CD8-positive, alpha-beta memory T cell (primary cell): ENCODE measurements around the gene ANAPC2. TPM values are rescaled to one million over a fixed set of nuclear protein-coding genes. Genes with fewer than 3 reads are reported as not detected.
A peak's percentile ranks its signal among the peaks of the same experiment; 100 is the strongest.

Experiments used
- CTCF ChIA-PET: fragments of 350-600 bp; sonication (Branson Sonifier 250); formaldehyde crosslinking; loops from one replicate; lab custom pipeline; 2021; ENCODE audit warnings: antibody characterized with exemption; lab: Charles Lee
- POLR2A ChIA-PET: fragments of 350-600 bp; sonication (Branson Sonifier 250); formaldehyde crosslinking; loops from one replicate; lab custom pipeline; 2021; ENCODE audit warnings: antibody characterized with exemption; lab: Charles Lee
- DNase-seq, 5 donors: peaks; one replicate each; pipeline versions ENCODE4 v3.0.0 to v3.0.0-alpha.2; 2020 to 2022; ENCODE audit warnings: mixed read lengths in 1 of 5
- H3K27ac ChIP-seq: one replicate; pipeline ENCODE4 v1.7.0; 2013; ENCODE audit warnings: low read depth, mild to moderate bottlenecking, low read length, moderate library complexity
- H3K27me3 ChIP-seq: 2 replicates; pipeline ENCODE4 v1.7.0; 2013; ENCODE audit warnings: low read length, mild to moderate bottlenecking; ENCODE audit not compliant: insufficient read depth, poor library complexity, severe bottlenecking
- H3K36me3 ChIP-seq: 2 replicates; pipeline ENCODE4 v1.7.0; 2013; ENCODE audit warnings: mild to moderate bottlenecking, low read length, moderate library complexity; ENCODE audit not compliant: insufficient read depth
- H3K4me1 ChIP-seq: 2 replicates; pipeline ENCODE4 v1.7.0; 2013; ENCODE audit warnings: mild to moderate bottlenecking, low read length, moderate library complexity; ENCODE audit not compliant: insufficient read depth
- H3K4me3 ChIP-seq: 2 replicates; pipeline ENCODE4 v1.7.0; 2013; ENCODE audit warnings: mild to moderate bottlenecking, low read length
- H3K9me3 ChIP-seq: 2 replicates; pipeline ENCODE4 v1.7.0; 2013; ENCODE audit warnings: mild to moderate bottlenecking, low read length
- H3K27ac Mint-ChIP-seq, 8 donors: one replicate each; pipeline ENCODE4 v1.8.0; 2020 to 2021; ENCODE audit warnings: mixed read lengths in 8 of 8, mild to moderate bottlenecking in 6 of 8, inconsistent platforms in 3 of 8, moderate library complexity in 3 of 8
- H3K27me3 Mint-ChIP-seq, 2 donors: one replicate each; pipeline ENCODE4 v1.8.0; 2020 to 2021; ENCODE audit warnings: mixed read lengths in 2 of 2, mild to moderate bottlenecking in 1 of 2, moderate library complexity in 1 of 2
- H3K36me3 Mint-ChIP-seq, 3 donors: one replicate each; pipeline ENCODE4 v1.8.0; 2020 to 2021; ENCODE audit warnings: mixed read lengths in 3 of 3, inconsistent platforms in 1 of 3, mild to moderate bottlenecking in 1 of 3
- H3K4me1 Mint-ChIP-seq, 3 donors: one replicate each; pipeline ENCODE4 v1.8.0; 2020 to 2021; ENCODE audit warnings: mixed read lengths in 3 of 3, inconsistent platforms in 1 of 3, mild to moderate bottlenecking in 1 of 3
- H3K4me3 Mint-ChIP-seq, 7 donors: one replicate each; pipeline ENCODE4 v1.8.0; 2020 to 2021; ENCODE audit warnings: mixed read lengths in 7 of 7, mild to moderate bottlenecking in 6 of 7, moderate library complexity in 4 of 7, inconsistent platforms in 2 of 7
- H3K9me3 Mint-ChIP-seq, 5 donors: one replicate each; pipeline ENCODE4 v1.8.0; 2020 to 2022; ENCODE audit warnings: mixed read lengths in 5 of 5, mild to moderate bottlenecking in 3 of 5, moderate library complexity in 2 of 5, inconsistent platforms in 1 of 5
- polyA plus RNA-seq: library from polyadenylated mRNA; unstranded; fragments of 300-500 nt; fragmentation: Illumina TruSeq; gene quantifications from one replicate; pipeline ENCODE4 v1.2.3, GENCODE V29; 2021
- total RNA-seq, 2 experiments: library from RNA; stranded (reverse); gene quantifications; one replicate each; pipeline ENCODE4 v1.2.3, GENCODE V29; 2021

The ANAPC2 gene
- total and polyA plus RNA-seq, 3 experiments from 2014 or later: 5.4 to 57.0 (median 50.2) TPM

DNA sequence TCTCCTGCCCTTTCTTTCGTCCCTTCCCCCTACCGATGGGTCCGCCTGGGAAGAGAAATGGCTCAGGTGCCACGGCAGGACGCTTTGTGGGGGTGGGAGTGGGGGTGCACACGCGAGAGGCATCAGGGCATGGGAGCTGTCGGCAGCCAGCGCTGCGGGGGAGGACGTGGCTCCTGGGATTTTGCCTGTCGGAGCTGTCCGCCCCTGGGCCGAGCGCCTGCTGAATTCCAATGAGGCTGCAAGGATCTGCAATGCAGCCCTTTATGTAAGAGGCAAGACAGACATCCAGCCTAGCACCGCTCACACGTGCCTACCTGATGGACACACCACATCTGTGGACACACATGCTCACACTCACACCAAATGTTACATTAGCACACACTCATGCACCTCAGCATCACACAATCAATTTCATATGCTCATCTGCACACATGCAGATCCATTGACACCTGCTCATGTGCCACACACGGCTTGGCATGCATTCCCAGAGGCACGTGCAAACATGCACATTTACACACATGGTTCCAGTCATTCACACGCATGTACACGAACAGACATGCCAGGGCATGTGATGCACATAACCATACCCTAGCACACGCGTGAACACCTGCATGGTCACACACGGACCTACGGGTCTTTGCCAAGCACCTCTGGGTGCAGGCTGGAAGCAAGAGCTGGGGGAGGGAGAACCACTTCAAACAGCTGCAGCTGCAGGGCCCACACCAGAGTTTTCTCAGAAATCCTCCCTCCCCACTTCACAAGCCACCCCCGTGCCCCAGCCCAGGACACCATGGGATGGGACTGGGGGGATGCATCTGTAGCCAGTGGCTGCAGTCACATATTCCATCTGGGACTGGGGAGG, 48.0 kb downstream of the ANAPC2 start:
- Histone ChIP-seq H3K4me3 (no peak overlapping the region), H3K9me3 (no peaks in the 10 kb centered on the region), H3K4me1 (no peaks in the 10 kb centered on the region), H3K27me3 (peaks cover 51% of the 10 kb centered on the region), H3K36me3 (no peaks in the 10 kb centered on the region), H3K27ac (no peak overlapping the region)
- peaks cover 56 to 60% of the 10 kb centered on the region in 2 donors for H3K27me3 Mint-ChIP-seq
- POLR2A ChIA-PET: no interaction called here
- H3K4me1 Mint-ChIP-seq: peaks cover 0 to 4% (median 0%) of the 10 kb centered on the region in 3 donors
- DNase-seq: no peak
- H3K27ac Mint-ChIP-seq: peak overlapping the region in 1 of 8 donors; percentile 2
- H3K9me3 Mint-ChIP-seq: peaks cover 0 to 6% (median 0%) of the 10 kb centered on the region in 5 donors
- CTCF ChIA-PET: interaction anchor here (1.0 kb wide), 1 partner anchor 13 kb away, joined by 4 read pairs; no protein-coding TSS in a partner anchor
- peak overlapping the region in 2 of 7 donors; percentile 5 to 51 for H3K4me3 Mint-ChIP-seq
- peaks cover 0 to 8% (median 0%) of the 10 kb centered on the region in 3 donors for H3K36me3 Mint-ChIP-seq

DNA sequence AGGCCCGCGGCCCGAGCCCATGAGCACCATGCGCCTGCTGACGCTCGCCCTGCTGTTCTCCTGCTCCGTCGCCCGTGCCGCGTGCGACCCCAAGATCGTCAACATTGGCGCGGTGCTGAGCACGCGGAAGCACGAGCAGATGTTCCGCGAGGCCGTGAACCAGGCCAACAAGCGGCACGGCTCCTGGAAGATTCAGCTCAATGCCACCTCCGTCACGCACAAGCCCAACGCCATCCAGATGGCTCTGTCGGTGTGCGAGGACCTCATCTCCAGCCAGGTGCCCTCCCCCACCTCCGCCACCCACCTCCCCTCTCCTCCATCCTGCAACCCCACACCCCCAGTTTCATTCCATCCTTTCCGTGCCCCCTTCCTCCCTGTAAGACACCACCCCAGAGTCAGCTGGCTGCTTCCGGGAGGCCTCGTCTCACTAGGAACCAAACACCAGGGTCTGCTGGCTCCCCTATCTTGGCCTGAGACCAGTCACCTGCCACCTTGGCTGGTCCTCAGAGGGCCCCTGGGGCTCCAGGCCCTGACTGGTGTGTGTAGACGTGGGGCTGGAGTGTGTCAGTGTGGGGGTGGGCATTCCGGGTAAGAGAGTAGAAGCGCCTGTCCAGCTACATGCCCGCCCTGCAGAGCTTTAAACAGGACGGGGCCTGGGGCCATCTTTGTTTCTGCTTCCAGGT, 48.8 kb downstream of the ANAPC2 start:
- H3K4me1 Mint-ChIP-seq: peaks cover 0 to 4% (median 0%) of the 10 kb centered on the region in 3 donors
- peaks cover 0 to 8% (median 0%) of the 10 kb centered on the region in 3 donors for H3K36me3 Mint-ChIP-seq
- Histone ChIP-seq H3K4me3 (no peak overlapping the region), H3K9me3 (no peaks in the 10 kb centered on the region), H3K36me3 (no peaks in the 10 kb centered on the region), H3K27ac (no peak overlapping the region), H3K4me1 (no peaks in the 10 kb centered on the region), H3K27me3 (peaks cover 51% of the 10 kb centered on the region)
- no peak for DNase-seq
- H3K4me3 Mint-ChIP-seq: no peak overlapping the region
- ChIA-PET POLR2A (no interaction called here), CTCF (no interaction called here)
- H3K27me3 Mint-ChIP-seq: peaks cover 56 to 60% of the 10 kb centered on the region in 2 donors
- H3K9me3 Mint-ChIP-seq: peaks cover 0 to 6% (median 0%) of the 10 kb centered on the region in 5 donors
- H3K27ac Mint-ChIP-seq: no peak overlapping the region

GRCh38 chr9:137138722-137139467, 49.5 kb downstream of the ANAPC2 start, which contains the start of gene GRIN1:
Gene GRIN1 (plus strand): TSS chr9:137139154. CDS start chr9:137139487, 333 bp downstream.
- H3K36me3 Mint-ChIP-seq: peaks cover 0 to 8% (median 0%) of the 10 kb centered on the region in 3 donors
- peaks cover 0 to 4% (median 0%) of the 10 kb centered on the region in 3 donors for H3K4me1 Mint-ChIP-seq
- Histone ChIP-seq H3K27me3 (peaks cover 51% of the 10 kb centered on the region), H3K4me1 (no peaks in the 10 kb centered on the region), H3K36me3 (no peaks in the 10 kb centered on the region), H3K27ac (no peak within 1 kb of the TSS), H3K4me3 (no peak within 1 kb of the TSS), H3K9me3 (no peaks in the 10 kb centered on the region)
- ChIA-PET CTCF (no interaction called here), POLR2A (no interaction called here)
- peaks cover 0 to 6% (median 0%) of the 10 kb centered on the region in 5 donors for H3K9me3 Mint-ChIP-seq
- DNase-seq: peak in 3 of 5 donors; percentile 34 to 46 (median 35)
- no peak within 1 kb of the TSS for H3K27ac Mint-ChIP-seq
- peaks cover 59 to 62% of the 10 kb centered on the region in 2 donors for H3K27me3 Mint-ChIP-seq
- H3K4me3 Mint-ChIP-seq: no peak within 1 kb of the TSS

- no peak overlapping the region for H3K27ac Mint-ChIP-seq
- H3K36me3 ChIP-seq: no peaks in the 10 kb centered on the region
- DNase-seq: no peak
- H3K9me3 ChIP-seq: no peaks in the 10 kb centered on the region
- H3K27ac ChIP-seq: no peak overlapping the region
- H3K27me3 Mint-ChIP-seq: peaks cover 63 to 64% of the 10 kb centered on the region in 2 donors
- peaks cover 0 to 8% (median 0%) of the 10 kb centered on the region in 3 donors for H3K36me3 Mint-ChIP-seq
- H3K4me1 Mint-ChIP-seq: peaks cover 0 to 4% (median 0%) of the 10 kb centered on the region in 3 donors
- H3K4me1 ChIP-seq: no peaks in the 10 kb centered on the region
- ChIA-PET POLR2A (no interaction called here), CTCF (no interaction called here)
- peaks cover 49% of the 10 kb centered on the region for H3K27me3 ChIP-seq
- H3K4me3 ChIP-seq: no peak overlapping the region
- no peak overlapping the region for H3K4me3 Mint-ChIP-seq
- H3K9me3 Mint-ChIP-seq: peaks cover 0 to 6% (median 0%) of the 10 kb centered on the region in 5 donors
Observed at GRCh38 chr9:137138058-137138721, 50.2 kb downstream of the ANAPC2 start.

- CTCF ChIA-PET: interaction anchor here (1.1 kb wide), 1 partner anchor 100 kb away, joined by 3 read pairs; no protein-coding TSS in a partner anchor
- H3K27me3 Mint-ChIP-seq: peaks cover 60 to 64% of the 10 kb centered on the region in 2 donors
Observed at GRCh38 chr9:137136881-137137607, 51.3 kb downstream of the ANAPC2 start.

GRCh38 chr9:137136261-137136880, 52.0 kb downstream of the ANAPC2 start:
- ChIA-PET CTCF (interaction anchor here (1.1 kb wide), 1 partner anchor 100 kb away, joined by 3 read pairs; no protein-coding TSS in a partner anchor), POLR2A (no interaction called here)
- Histone ChIP-seq H3K27me3 (peaks cover 40% of the 10 kb centered on the region), H3K9me3 (no peaks in the 10 kb centered on the region), H3K27ac (no peak overlapping the region), H3K4me1 (no peaks in the 10 kb centered on the region), H3K4me3 (no peak overlapping the region), H3K36me3 (no peaks in the 10 kb centered on the region)
- Mint-ChIP-seq H3K27ac (peak overlapping the region in 1 of 8 donors; percentile 9), H3K4me3 (no peak overlapping the region), H3K9me3 (peaks cover 0 to 6% (median 0%) of the 10 kb centered on the region in 5 donors), H3K36me3 (peaks cover 0 to 3% (median 0%) of the 10 kb centered on the region in 3 donors), H3K27me3 (peaks cover 53 to 60% of the 10 kb centered on the region in 2 donors), H3K4me1 (peaks cover 0 to 4% (median 0%) of the 10 kb centered on the region in 3 donors)
- no peak for DNase-seq

More at GRCh38 chr9:137136881-137137607, 51.3 kb downstream of the ANAPC2 start:
- POLR2A ChIA-PET: no interaction called here
- Histone ChIP-seq H3K9me3 (no peaks in the 10 kb centered on the region), H3K27ac (no peak overlapping the region), H3K27me3 (peaks cover 47% of the 10 kb centered on the region), H3K4me1 (no peaks in the 10 kb centered on the region), H3K4me3 (no peak overlapping the region), H3K36me3 (no peaks in the 10 kb centered on the region)
- peaks cover 0 to 4% (median 0%) of the 10 kb centered on the region in 3 donors for H3K4me1 Mint-ChIP-seq
- H3K36me3 Mint-ChIP-seq: peaks cover 0 to 3% (median 0%) of the 10 kb centered on the region in 3 donors
- H3K9me3 Mint-ChIP-seq: peaks cover 0 to 6% (median 0%) of the 10 kb centered on the region in 5 donors
- DNase-seq: no peak
- H3K27ac Mint-ChIP-seq: no peak overlapping the region
- H3K4me3 Mint-ChIP-seq: no peak overlapping the region
